H1 (cell line): Measurements from ENCODE around the gene ANKRD27.

Experiments
- CHD2 ChIP-seq: IDR thresholded peaks from 2 replicates; pipeline ENCODE4 v1.6.1; 2012; ENCODE audit warnings: low read length, improper control_type of control experiment
- CTCF ChIP-seq, 3 experiments: IDR thresholded peaks; 1 replicate in 2 of 3; 2 replicates in 1 of 3; pipeline versions ENCODE4 v1.5.1 to v1.6.1; 2011; ENCODE audit warnings: low read length in 3 of 3, mild to moderate bottlenecking in 3 of 3, inconsistent platforms in 2 of 3, low read depth in 1 of 3, moderate library complexity in 1 of 3; ENCODE audit not compliant: insufficient read depth in 1 of 3; ENCODE audit errors: control extremely low read depth in 1 of 3
- EGR1 ChIP-seq: IDR thresholded peaks from 2 replicates; pipeline ENCODE4 v1.6.1; 2011; ENCODE audit warnings: low read depth, low read length, borderline replicate concordance
- GABPA ChIP-seq: IDR thresholded peaks from 2 replicates; pipeline ENCODE4 v1.6.1; 2011; ENCODE audit warnings: mild to moderate bottlenecking, low read length, moderate library complexity, borderline replicate concordance; ENCODE audit not compliant: insufficient read depth
- HDAC2 ChIP-seq, 2 experiments: fragments of 300-600 bp in 1 of 2; sonication (generic) in 1 of 2; IDR thresholded peaks; 2 replicates each; pipeline ENCODE4 v1.6.1; 2011 to 2012; ENCODE audit warnings: low read depth in 2 of 2, low read length in 2 of 2, mild to moderate bottlenecking in 2 of 2, moderate library complexity in 2 of 2, borderline replicate concordance in 1 of 2, inconsistent platforms in 1 of 2
- MAFK ChIP-seq: IDR thresholded peaks from 2 replicates; pipeline ENCODE4 v1.6.1; 2012; ENCODE audit warnings: low read depth, mild to moderate bottlenecking, improper control_type of control experiment, low read length
- MAX ChIP-seq: IDR thresholded peaks from 2 replicates; pipeline ENCODE4 v1.6.1; 2012; ENCODE audit warnings: inconsistent platforms
- POLR2A ChIP-seq, 2 experiments: IDR thresholded peaks; 1 replicate in 1 of 2; 2 replicates in 1 of 2; pipeline ENCODE4 v1.6.1; 2011; ENCODE audit warnings: low read depth in 2 of 2, low read length in 2 of 2, mild to moderate bottlenecking in 2 of 2; ENCODE audit errors: control extremely low read depth in 1 of 2
- SAP30 ChIP-seq: fragments of 300-600 bp; sonication (generic); IDR thresholded peaks from 2 replicates; pipeline ENCODE4 v1.7.1; 2012; ENCODE audit warnings: low read length, moderate library complexity, mild to moderate bottlenecking, inconsistent platforms; ENCODE audit not compliant: insufficient read depth, insufficient replicate concordance
- ZNF274 ChIP-seq: IDR thresholded peaks from 2 replicates; pipeline ENCODE4 v1.7.0; 2012; ENCODE audit warnings: low read length, borderline replicate concordance; ENCODE audit errors: extremely low read depth

GRCh38 chr19:32653599-32653915 is 21.4 kb downstream of the ANKRD27 start:
- TF ChIP-seq POLR2A (IDR thresholded peaks at IDR 0.05; ENCODE audit: control extremely low read depth in 1 of 2, low read depth in 2 of 2, low read length in 2 of 2) = no peak
- no peak for TF ChIP-seq MAFK
- TF ChIP-seq ZNF274 = no peak
- no peak for TF ChIP-seq CTCF (IDR thresholded peaks at IDR 0.05; ENCODE audit: control extremely low read depth in 1 of 3, insufficient read depth in 1 of 3, low read depth in 1 of 3, low read length in 3 of 3)
- TF ChIP-seq EGR1 = no peak
- TF ChIP-seq GABPA = no peak
- no peak for TF ChIP-seq CHD2
- no peak for TF ChIP-seq MAX
- TF ChIP-seq HDAC2 (IDR thresholded peaks at IDR 0.05; ENCODE audit: borderline replicate concordance in 1 of 2, low read depth in 2 of 2, low read length in 2 of 2) = no peak
- TF ChIP-seq SAP30 = no peak
